ENCODE data around the gene TMEM190. TPM values are rescaled to one million over a fixed set of nuclear protein-coding genes. Genes with fewer than 3 reads are reported as not detected.
"Not testable (repeated sequence)": the region's sequence is repeated elsewhere in the genome, so short reads cannot be mapped to it uniquely, and the experiment has no call there.

Gene TMEM190
- not detected for total RNA-seq

GRCh38 chr19:55376241-55376933 is at the start of gene TMEM190:
Gene TMEM190 (plus strand): TSS chr19:55376826. CDS start chr19:55376854, 28 bp downstream.
- no peak within 1 kb of the TSS for H3K27ac Mint-ChIP-seq
- ChIA-PET POLR2A (interaction anchor here (1.4 kb wide), 1 partner anchor 8 kb away, joined by 3 read pairs; the partner anchor contains the start of gene TMEM238), CTCF (no interaction called here)
- H3K9me3 Mint-ChIP-seq, result no peaks in the 10 kb centered on the region
- DNase-seq, result no peak
- peaks cover 14% of the 10 kb centered on the region for H3K27me3 Mint-ChIP-seq
- H3K4me3 Mint-ChIP-seq, result no peak within 1 kb of the TSS
- H3K36me3 Mint-ChIP-seq (ENCODE audit: low read depth), result peaks cover 5% of the 10 kb centered on the region
- H3K4me1 Mint-ChIP-seq, result peaks cover under 1% of the 10 kb centered on the region

GRCh38 chr19:55328774-55329318 is 47.8 kb upstream of the TMEM190 start:
- CTCF ChIA-PET, result interaction anchor here (0.6 kb wide), 1 partner anchor 16 kb away, joined by 3 read pairs; no protein-coding TSS in a partner anchor
- not testable (repeated sequence) for H3K9me3 Mint-ChIP-seq; DNase-seq; H3K36me3 Mint-ChIP-seq (ENCODE audit: low read depth); H3K27me3 Mint-ChIP-seq; H3K4me3 Mint-ChIP-seq; H3K27ac Mint-ChIP-seq
- H3K4me1 Mint-ChIP-seq, result peaks cover 13% of the 10 kb centered on the region
- POLR2A ChIA-PET, result interaction anchor here (0.7 kb wide), 1 partner anchor 10 kb away, joined by 3 read pairs; the partner anchor contains the start of gene KMT5C

GRCh38 chr19:55329791-55330190 is 46.8 kb upstream of the TMEM190 start:
- H3K27ac Mint-ChIP-seq; DNase-seq; POLR2A ChIA-PET; CTCF ChIA-PET; H3K36me3 Mint-ChIP-seq (ENCODE audit: low read depth); H3K9me3 Mint-ChIP-seq; H3K4me3 Mint-ChIP-seq: not testable (repeated sequence)
- Mint-ChIP-seq H3K4me1 (peaks cover 10% of the 10 kb centered on the region), H3K27me3 (peaks cover 10% of the 10 kb centered on the region)

GRCh38 chr19:55333870-55334269 is 42.8 kb upstream of the TMEM190 start:
- peaks cover 18% of the 10 kb centered on the region for H3K27me3 Mint-ChIP-seq
- H3K36me3 Mint-ChIP-seq (ENCODE audit: low read depth), result no peaks in the 10 kb centered on the region
- no peaks in the 10 kb centered on the region for H3K9me3 Mint-ChIP-seq
- ChIA-PET POLR2A (no interaction called here), CTCF (no interaction called here)
- no peak overlapping the region for H3K4me3 Mint-ChIP-seq
- peaks cover 8% of the 10 kb centered on the region for H3K4me1 Mint-ChIP-seq
- no peak overlapping the region for H3K27ac Mint-ChIP-seq
- no peak for DNase-seq

GRCh38 chr19:55336101-55336500 is 40.5 kb upstream of the TMEM190 start:
- CTCF ChIA-PET, result no interaction called here

GRCh38 chr19:55339105-55339888 is 37.3 kb upstream of the TMEM190 start, which contains the start of gene KMT5C:
Gene KMT5C (plus strand): TSS chr19:55339876. CDS start chr19:55341937, 2,061 bp downstream.
- Mint-ChIP-seq H3K4me1 (peaks cover 19% of the 10 kb centered on the region), H3K4me3 (peak within 1 kb of the TSS; percentile 90), H3K27ac (peak within 1 kb of the TSS; percentile 91), H3K9me3 (no peaks in the 10 kb centered on the region), H3K27me3 (peaks cover 12% of the 10 kb centered on the region), H3K36me3 (ENCODE audit: low read depth) (peaks cover 6% of the 10 kb centered on the region)
- peak; percentile 100 for DNase-seq
- ChIA-PET POLR2A (interaction anchor here (0.5 to 2.3 kb wide), 27 partner anchors 10 to 316 kb away, joined by 3 to 38 read pairs (median 5); partner anchors contain the start of genes FIZ1, HSPBP1, NAT14 and PPP6R1), CTCF (interaction anchor here (0.5 to 3.7 kb wide), 20 partner anchors 14 to 1129 kb away, joined by 3 to 38 read pairs (median 4); partner anchors contain the start of genes FIZ1, ISOC2, PPP1R12C and PPP6R1)

More at GRCh38 chr19:55336101-55336500, 40.5 kb upstream of the TMEM190 start:
- POLR2A ChIA-PET, result interaction anchor here (0.6 kb wide), 1 partner anchor 9 kb away, joined by 3 read pairs; no protein-coding TSS in a partner anchor
- H3K4me1 Mint-ChIP-seq, result peaks cover 14% of the 10 kb centered on the region
- no peaks in the 10 kb centered on the region for H3K9me3 Mint-ChIP-seq
- no peaks in the 10 kb centered on the region for H3K36me3 Mint-ChIP-seq (ENCODE audit: low read depth)
- peaks cover 18% of the 10 kb centered on the region for H3K27me3 Mint-ChIP-seq
- H3K4me3 Mint-ChIP-seq, result no peak overlapping the region
- DNase-seq, result no peak
- H3K27ac Mint-ChIP-seq, result no peak overlapping the region

- Mint-ChIP-seq H3K36me3 (ENCODE audit: low read depth) (peaks cover 6% of the 10 kb centered on the region), H3K27me3 (peaks cover 12% of the 10 kb centered on the region), H3K9me3 (no peaks in the 10 kb centered on the region), H3K4me1 (peaks cover 19% of the 10 kb centered on the region), H3K4me3 (peak overlapping the region; percentile 90), H3K27ac (peak overlapping the region; percentile 91)
- CTCF ChIA-PET, result interaction anchor here (0.6 to 3.7 kb wide), 18 partner anchors 15 to 1130 kb away, joined by 3 to 38 read pairs (median 4); partner anchors contain the start of genes FIZ1, ISOC2, PPP1R12C and TMEM150B
- DNase-seq, result no peak
- POLR2A ChIA-PET, result interaction anchor here (0.5 to 2.3 kb wide), 21 partner anchors 9 to 315 kb away, joined by 3 to 38 read pairs (median 8); partner anchors contain the start of genes FIZ1, HSPBP1, NAT14 and PPP6R1
Observed at GRCh38 chr19:55339889-55340783, 36.5 kb upstream of the TMEM190 start.

- peaks cover 6% of the 10 kb centered on the region for H3K36me3 Mint-ChIP-seq (ENCODE audit: low read depth)
- CTCF ChIA-PET, result interaction anchor here (1.3 kb wide), 1 partner anchor 39 kb away, joined by 5 read pairs; no protein-coding TSS in a partner anchor
Observed at GRCh38 chr19:55340784-55341147, 35.9 kb upstream of the TMEM190 start.

GRCh38 chr19:55341171-55341588 is 35.4 kb upstream of the TMEM190 start:
- peaks cover 10% of the 10 kb centered on the region for H3K27me3 Mint-ChIP-seq
- POLR2A ChIA-PET, result no interaction called here
- CTCF ChIA-PET, result interaction anchor here (1.3 kb wide), 1 partner anchor 39 kb away, joined by 5 read pairs; no protein-coding TSS in a partner anchor
- H3K36me3 Mint-ChIP-seq (ENCODE audit: low read depth), result peaks cover 6% of the 10 kb centered on the region
- peak overlapping the region; percentile 82 for H3K27ac Mint-ChIP-seq
- peak overlapping the region; percentile 83 for H3K4me3 Mint-ChIP-seq
- peaks cover 19% of the 10 kb centered on the region for H3K4me1 Mint-ChIP-seq
- DNase-seq, result peak; percentile 68
- no peaks in the 10 kb centered on the region for H3K9me3 Mint-ChIP-seq

More at GRCh38 chr19:55340784-55341147, 35.9 kb upstream of the TMEM190 start:
- Mint-ChIP-seq H3K9me3 (no peaks in the 10 kb centered on the region), H3K4me3 (peak overlapping the region; percentile 83), H3K27me3 (peaks cover 12% of the 10 kb centered on the region), H3K4me1 (peaks cover 19% of the 10 kb centered on the region), H3K27ac (peak overlapping the region; percentile 82)
- POLR2A ChIA-PET, result no interaction called here
- peak; percentile 34 for DNase-seq

- Mint-ChIP-seq H3K27ac (peak overlapping the region; percentile 52), H3K36me3 (ENCODE audit: low read depth) (peaks cover 6% of the 10 kb centered on the region), H3K4me1 (peaks cover 19% of the 10 kb centered on the region), H3K9me3 (no peaks in the 10 kb centered on the region), H3K27me3 (peaks cover 4% of the 10 kb centered on the region), H3K4me3 (peak overlapping the region; percentile 69)
- ChIA-PET POLR2A (no interaction called here), CTCF (interaction anchor here (1.3 kb wide), 1 partner anchor 40 kb away, joined by 5 read pairs; no protein-coding TSS in a partner anchor)
- no peak for DNase-seq
Observed at GRCh38 chr19:55341595-55342531, 34.8 kb upstream of the TMEM190 start.

- ChIA-PET POLR2A (no interaction called here), CTCF (no interaction called here)
- Mint-ChIP-seq H3K4me3 (no peak overlapping the region), H3K27ac (no peak overlapping the region), H3K4me1 (peaks cover 12% of the 10 kb centered on the region), H3K36me3 (ENCODE audit: low read depth) (peaks cover 8% of the 10 kb centered on the region), H3K27me3 (no peaks in the 10 kb centered on the region), H3K9me3 (no peaks in the 10 kb centered on the region)
- no peak for DNase-seq
Observed at GRCh38 chr19:55344444-55344843, 32.2 kb upstream of the TMEM190 start.

Data from activated CD4-positive, alpha-beta memory T cell treated with anti-CD3 and anti-CD28 coated beads, Interleukin-2, amount 10 ng/mL, durations not matched to agents 7 days and 5 days (primary cell).